ENCODE results near the gene KLK14.

KLK14 gene

GRCh38 chr19:51060336-51060735 is 22.4 kb downstream of the KLK14 start:
- no peak overlapping the region for H3K4me3 ChIP-seq (ENCODE audit: low read depth, low read length)
- no peak for DNase-seq (ENCODE audit: low read depth)
- TF ChIP-seq CTCF (IDR thresholded peaks at IDR 0.05; ENCODE audit: insufficient read depth, low read depth, low read length, missing control alignments), result no peak

- no peak for DNase-seq (ENCODE audit: low read depth)
- H3K4me3 ChIP-seq (ENCODE audit: low read depth, low read length), result no peak overlapping the region
- no peak for TF ChIP-seq CTCF (IDR thresholded peaks at IDR 0.05; ENCODE audit: insufficient read depth, low read depth, low read length, missing control alignments)
These were observed 23.0 kb downstream of the KLK14 start for GRCh38 chr19:51059715-51060114.

- no peak overlapping the region for H3K4me3 ChIP-seq (ENCODE audit: low read depth, low read length)
- no peak for TF ChIP-seq CTCF (IDR thresholded peaks at IDR 0.05; ENCODE audit: insufficient read depth, low read depth, low read length, missing control alignments)
These were observed 26.8 kb downstream of the KLK14 start for GRCh38 chr19:51055866-51056265.

GRCh38 chr19:51047031-51047335 is 35.7 kb downstream of the KLK14 start:
- no peak overlapping the region for H3K4me3 ChIP-seq (ENCODE audit: low read depth, low read length)
- no peak for DNase-seq (ENCODE audit: low read depth)
- TF ChIP-seq CTCF (IDR thresholded peaks at IDR 0.05; ENCODE audit: insufficient read depth, low read depth, low read length, missing control alignments), result no peak

More at GRCh38 chr19:51055866-51056265, 26.8 kb downstream of the KLK14 start:
- DNase-seq (ENCODE audit: low read depth), result no peak

- TF ChIP-seq CTCF (IDR thresholded peaks at IDR 0.05; ENCODE audit: insufficient read depth, low read depth, low read length, missing control alignments), result no peak
- no peak for DNase-seq (ENCODE audit: low read depth)
- H3K4me3 ChIP-seq (ENCODE audit: low read depth, low read length), result no peak overlapping the region
These were observed 38.4 kb downstream of the KLK14 start for GRCh38 chr19:51044327-51044726.

- no peak overlapping the region for H3K4me3 ChIP-seq (ENCODE audit: low read depth, low read length)
- TF ChIP-seq CTCF (IDR thresholded peaks at IDR 0.05; ENCODE audit: insufficient read depth, low read depth, low read length, missing control alignments), result no peak
- no peak for DNase-seq (ENCODE audit: low read depth)
These were observed 39.2 kb downstream of the KLK14 start for GRCh38 chr19:51043497-51043896.

GRCh38 chr19:51040151-51040550 is 42.5 kb downstream of the KLK14 start:
- no peak for TF ChIP-seq CTCF (IDR thresholded peaks at IDR 0.05; ENCODE audit: insufficient read depth, low read depth, low read length, missing control alignments)
- H3K4me3 ChIP-seq (ENCODE audit: low read depth, low read length), result no peak overlapping the region
- no peak for DNase-seq (ENCODE audit: low read depth)
